BJ (cell line): ENCODE data around the gene ADGRA1. TPM values are rescaled to one million over a fixed set of nuclear protein-coding genes. Genes with fewer than 3 reads are reported as not detected.

Experiments
- CTCF ChIA-PET: fragments of 350-600 bp; formaldehyde crosslinking; extraction: SDS; loops from one replicate; lab custom pipeline; 2021; ENCODE audit warnings: antibody characterized with exemption, inconsistent platforms; lab: Yijun Ruan, JAX
- POLR2A ChIA-PET: fragments of 300-600 bp; sonication (Branson Sonifier 250); formaldehyde crosslinking; extraction: SDS; loops from one replicate; lab custom pipeline; 2021; ENCODE audit warnings: antibody characterized with exemption; lab: Charles Lee
- DNase-seq: peaks from one replicate; pipeline ENCODE4 v3.0.0-alpha.2; 2011; ENCODE audit warnings: low read depth
- H3K27me3 ChIP-seq: 2 replicates; pipeline ENCODE4 v1.6.0; 2011; ENCODE audit warnings: low read length; ENCODE audit not compliant: control insufficient read depth, insufficient read depth
- H3K36me3 ChIP-seq: 2 replicates; pipeline ENCODE4 v1.5.1; 2011; ENCODE audit warnings: low read length; ENCODE audit not compliant: control insufficient read depth, insufficient read depth
- H3K4me3 ChIP-seq: 2 replicates; pipeline ENCODE4 v1.5.1; 2011; ENCODE audit warnings: low read depth, mild to moderate bottlenecking, control low read depth, low read length
- CTCF ChIP-seq: IDR thresholded peaks from 2 replicates; pipeline ENCODE4 v1.5.1; 2011; ENCODE audit warnings: low read depth, mild to moderate bottlenecking, control low read depth, inconsistent platforms, low read length, moderate library complexity; ENCODE audit not compliant: insufficient read depth
- polyA plus RNA-seq: library from polyadenylated mRNA; depleted of rRNA; stranded (reverse); fragments of >200 nt; gene quantifications from 2 replicates; pipeline ENCODE4 v1.2.3, GENCODE V29; 2011

The ADGRA1 gene
- polyA plus RNA-seq, 1 experiment = not detected

- TF ChIP-seq CTCF = no peak
- Histone ChIP-seq H3K36me3 (no peaks in the 10 kb centered on the region), H3K27me3 (peaks cover 23% of the 10 kb centered on the region), H3K4me3 (no peak overlapping the region)
- POLR2A ChIA-PET = no interaction called here
- no peak for DNase-seq
- CTCF ChIA-PET = no interaction called here
These were observed 3.6 kb downstream of the ADGRA1 start for GRCh38 chr10:133091316-133091715.

DNA sequence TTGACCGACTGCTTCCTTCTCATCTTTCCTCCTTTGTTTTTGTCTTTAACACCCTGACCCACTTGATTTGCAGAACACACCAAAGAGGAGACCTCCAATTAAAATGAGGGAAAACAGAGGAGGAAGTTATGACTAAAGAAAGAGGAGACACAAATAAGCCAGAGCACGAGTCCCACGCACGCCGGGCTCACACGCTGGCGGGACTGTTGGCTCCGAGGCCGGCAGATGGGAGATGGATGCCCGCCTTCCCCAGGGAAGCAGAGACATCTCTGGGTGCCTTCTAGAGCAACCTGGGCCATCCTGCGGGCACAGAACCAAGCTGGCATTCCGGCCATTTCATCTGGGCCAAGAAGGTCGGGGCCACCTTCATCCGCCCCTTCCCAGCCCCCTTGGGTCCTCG is 5.6 kb downstream of the ADGRA1 start:
- H3K4me3 ChIP-seq = no peak overlapping the region
- CTCF ChIA-PET = no interaction called here
- no peaks in the 10 kb centered on the region for H3K36me3 ChIP-seq
- no peak for TF ChIP-seq CTCF
- peaks cover 18% of the 10 kb centered on the region for H3K27me3 ChIP-seq
- POLR2A ChIA-PET = no interaction called here
- no peak for DNase-seq

DNA sequence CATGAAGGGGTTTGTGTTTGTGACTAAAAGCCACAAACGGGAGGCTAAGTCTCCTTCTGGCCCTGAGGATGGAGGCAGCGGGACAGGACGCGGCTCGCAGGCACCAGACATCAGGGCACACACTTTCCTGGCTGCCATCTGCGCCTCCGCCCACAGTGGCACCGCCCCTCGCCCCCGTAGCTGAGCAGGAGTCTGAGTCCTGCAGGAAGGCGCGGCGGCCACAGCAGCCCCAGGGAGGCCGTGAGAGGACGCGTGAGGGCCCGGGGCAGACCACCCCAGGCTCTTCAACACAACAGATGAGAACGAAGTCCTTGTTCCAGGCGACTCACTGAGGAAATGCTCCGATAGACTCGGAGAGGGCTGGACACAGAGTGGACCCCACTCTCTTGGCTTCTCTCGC is 6.6 kb downstream of the ADGRA1 start:
- H3K4me3 ChIP-seq = no peak overlapping the region
- no peak for DNase-seq
- no peak for TF ChIP-seq CTCF
- H3K27me3 ChIP-seq = peaks cover 13% of the 10 kb centered on the region
- CTCF ChIA-PET = interaction anchor here (0.6 kb wide), 1 partner anchor 28 kb away, joined by 3 read pairs; no protein-coding TSS in a partner anchor
- POLR2A ChIA-PET = no interaction called here
- H3K36me3 ChIP-seq = no peaks in the 10 kb centered on the region

DNA sequence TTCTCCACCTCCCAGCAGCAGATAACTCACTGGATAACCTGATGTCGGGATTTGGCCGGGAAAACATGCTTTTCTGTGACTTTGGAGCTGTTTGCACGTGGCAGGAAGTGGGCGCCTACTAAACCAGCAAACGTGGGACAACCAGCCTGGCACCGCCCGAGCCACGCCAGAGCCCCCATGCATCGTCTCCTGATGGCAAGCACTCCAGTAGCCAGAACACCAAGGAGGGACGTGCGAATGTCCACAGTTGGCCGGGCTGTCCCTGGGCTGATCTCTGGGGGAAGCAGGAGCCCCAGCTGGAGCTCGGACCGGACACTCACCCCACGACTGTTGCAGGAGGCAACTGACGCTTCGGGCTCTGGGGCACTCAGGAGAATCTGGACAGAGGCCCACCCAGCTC is 7.1 kb downstream of the ADGRA1 start:
- no peak overlapping the region for H3K4me3 ChIP-seq
- H3K36me3 ChIP-seq = no peaks in the 10 kb centered on the region
- no peak for DNase-seq
- POLR2A ChIA-PET = no interaction called here
- TF ChIP-seq CTCF = no peak
- peaks cover 9% of the 10 kb centered on the region for H3K27me3 ChIP-seq
- CTCF ChIA-PET = interaction anchor here (0.6 kb wide), 1 partner anchor 28 kb away, joined by 3 read pairs; no protein-coding TSS in a partner anchor

DNA sequence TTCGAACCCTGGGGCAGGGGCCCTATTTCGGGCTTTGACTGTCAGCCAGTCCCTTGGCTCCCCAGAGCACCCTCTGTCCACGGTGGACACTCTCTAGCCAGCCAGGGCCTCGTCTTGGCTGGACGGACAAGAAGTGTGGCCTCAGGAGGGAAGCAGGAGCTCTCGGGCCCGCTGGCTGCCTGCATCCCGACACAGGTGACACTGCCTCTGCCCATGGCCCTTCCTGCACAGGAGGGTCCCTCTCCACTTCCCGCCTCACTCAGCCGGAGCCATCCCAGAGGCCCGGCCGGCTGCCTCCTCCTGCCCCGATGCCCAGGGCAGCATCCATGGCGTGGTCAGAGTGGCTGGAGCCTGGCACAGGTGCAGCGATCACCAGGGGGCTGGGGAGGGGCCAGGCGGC is 7.9 kb downstream of the ADGRA1 start:
- Histone ChIP-seq H3K4me3 (no peak overlapping the region), H3K36me3 (no peaks in the 10 kb centered on the region), H3K27me3 (peaks cover 4% of the 10 kb centered on the region)
- ChIA-PET POLR2A (no interaction called here), CTCF (interaction anchor here (1.1 kb wide), 1 partner anchor 29 kb away, joined by 3 read pairs; no protein-coding TSS in a partner anchor)
- no peak for DNase-seq
- TF ChIP-seq CTCF = no peak
